ENCODE data around the gene NUMA1. TPM values are rescaled to one million over a fixed set of nuclear protein-coding genes. Genes with fewer than 3 reads are reported as not detected.

Gene NUMA1
- total and polyA plus RNA-seq, 2 experiments from 2014 or later = 33.2 to 104 TPM

DNA sequence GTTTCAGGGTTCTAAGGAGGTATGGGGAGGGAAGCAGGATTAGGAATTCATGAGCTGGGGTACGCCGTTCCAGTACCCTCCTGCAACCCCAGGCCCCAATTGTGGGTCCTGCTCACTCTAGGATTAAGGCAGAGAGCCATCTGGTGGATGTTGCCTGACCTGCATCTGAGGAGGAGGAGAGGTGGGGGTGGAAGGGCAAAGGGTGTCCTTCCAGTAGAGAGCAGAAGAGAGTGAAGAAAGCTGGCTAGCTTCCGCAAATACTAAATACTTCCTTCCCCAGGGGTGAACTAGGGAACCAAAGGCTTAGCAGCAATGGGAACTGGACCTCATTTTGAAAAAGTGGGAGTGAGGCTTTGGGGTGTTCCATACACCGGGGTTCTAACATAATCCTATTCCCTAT, 10.9 kb upstream of the NUMA1 start:
- no peaks in the 10 kb centered on the region; the same call in 1 of the 2 replicates for H3F3A ChIP-seq (replicated peaks; ENCODE audit: low read depth)
- H3K9me3 Mint-ChIP-seq = no peaks in the 10 kb centered on the region; the same call in 2 of the 3 replicates
- no peaks in the 10 kb centered on the region for H3K4me1 ChIP-seq (ENCODE audit: insufficient read depth)
- no peak overlapping the region for H3K4me3 ChIP-seq
- H3K36me3 Mint-ChIP-seq (ENCODE audit: low read depth) = peaks cover 12% of the 10 kb centered on the region; the same call in 2 of the 3 replicates
- H3K36me3 ChIP-seq (ENCODE audit: insufficient read depth) = no peaks in the 10 kb centered on the region; the same call in 1 of the 2 replicates
- peaks cover 3% of the 10 kb centered on the region for H3K27me3 Mint-ChIP-seq (ENCODE audit: insufficient read depth, low read depth, poor library complexity)
- no peaks in the 10 kb centered on the region for H3K27me3 ChIP-seq (ENCODE audit: insufficient read depth)
- no peak overlapping the region for H3K4me2 ChIP-seq
- peak overlapping the region; percentile 33; the same call in 1 of the 2 replicates for H3K27ac ChIP-seq (ENCODE audit: low read depth)
- no peaks in the 10 kb centered on the region for H3K9me2 ChIP-seq (ENCODE audit: insufficient read depth)
- no peaks in the 10 kb centered on the region; the same call in 1 of the 2 replicates for H4K20me1 ChIP-seq (replicated peaks; ENCODE audit: insufficient read depth)
- H2AFZ ChIP-seq = no peak overlapping the region
- H3K4me3 Mint-ChIP-seq = no peak overlapping the region
- H3K4me1 Mint-ChIP-seq = peaks cover 15% of the 10 kb centered on the region
- TF ChIP-seq, protein P1, sequence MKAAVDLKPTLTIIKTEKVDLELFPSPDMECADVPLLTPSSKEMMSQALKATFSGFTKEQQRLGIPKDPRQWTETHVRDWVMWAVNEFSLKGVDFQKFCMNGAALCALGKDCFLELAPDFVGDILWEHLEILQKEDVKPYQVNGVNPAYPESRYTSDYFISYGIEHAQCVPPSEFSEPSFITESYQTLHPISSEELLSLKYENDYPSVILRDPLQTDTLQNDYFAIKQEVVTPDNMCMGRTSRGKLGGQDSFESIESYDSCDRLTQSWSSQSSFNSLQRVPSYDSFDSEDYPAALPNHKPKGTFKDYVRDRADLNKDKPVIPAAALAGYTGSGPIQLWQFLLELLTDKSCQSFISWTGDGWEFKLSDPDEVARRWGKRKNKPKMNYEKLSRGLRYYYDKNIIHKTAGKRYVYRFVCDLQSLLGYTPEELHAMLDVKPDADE (IDR thresholded peaks at IDR 0.05) = no peak
- TF ChIP-seq, protein P2, sequence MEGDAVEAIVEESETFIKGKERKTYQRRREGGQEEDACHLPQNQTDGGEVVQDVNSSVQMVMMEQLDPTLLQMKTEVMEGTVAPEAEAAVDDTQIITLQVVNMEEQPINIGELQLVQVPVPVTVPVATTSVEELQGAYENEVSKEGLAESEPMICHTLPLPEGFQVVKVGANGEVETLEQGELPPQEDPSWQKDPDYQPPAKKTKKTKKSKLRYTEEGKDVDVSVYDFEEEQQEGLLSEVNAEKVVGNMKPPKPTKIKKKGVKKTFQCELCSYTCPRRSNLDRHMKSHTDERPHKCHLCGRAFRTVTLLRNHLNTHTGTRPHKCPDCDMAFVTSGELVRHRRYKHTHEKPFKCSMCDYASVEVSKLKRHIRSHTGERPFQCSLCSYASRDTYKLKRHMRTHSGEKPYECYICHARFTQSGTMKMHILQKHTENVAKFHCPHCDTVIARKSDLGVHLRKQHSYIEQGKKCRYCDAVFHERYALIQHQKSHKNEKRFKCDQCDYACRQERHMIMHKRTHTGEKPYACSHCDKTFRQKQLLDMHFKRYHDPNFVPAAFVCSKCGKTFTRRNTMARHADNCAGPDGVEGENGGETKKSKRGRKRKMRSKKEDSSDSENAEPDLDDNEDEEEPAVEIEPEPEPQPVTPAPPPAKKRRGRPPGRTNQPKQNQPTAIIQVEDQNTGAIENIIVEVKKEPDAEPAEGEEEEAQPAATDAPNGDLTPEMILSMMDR (conservative IDR thresholded peaks at IDR 0.05; ENCODE audit: low read depth in 2 of 2) = peak; percentile 78 to 95
- no peak for TF ChIP-seq JUNB (IDR thresholded peaks at IDR 0.05; ENCODE audit: unreplicated experiment)
- TF ChIP-seq, protein P3, sequence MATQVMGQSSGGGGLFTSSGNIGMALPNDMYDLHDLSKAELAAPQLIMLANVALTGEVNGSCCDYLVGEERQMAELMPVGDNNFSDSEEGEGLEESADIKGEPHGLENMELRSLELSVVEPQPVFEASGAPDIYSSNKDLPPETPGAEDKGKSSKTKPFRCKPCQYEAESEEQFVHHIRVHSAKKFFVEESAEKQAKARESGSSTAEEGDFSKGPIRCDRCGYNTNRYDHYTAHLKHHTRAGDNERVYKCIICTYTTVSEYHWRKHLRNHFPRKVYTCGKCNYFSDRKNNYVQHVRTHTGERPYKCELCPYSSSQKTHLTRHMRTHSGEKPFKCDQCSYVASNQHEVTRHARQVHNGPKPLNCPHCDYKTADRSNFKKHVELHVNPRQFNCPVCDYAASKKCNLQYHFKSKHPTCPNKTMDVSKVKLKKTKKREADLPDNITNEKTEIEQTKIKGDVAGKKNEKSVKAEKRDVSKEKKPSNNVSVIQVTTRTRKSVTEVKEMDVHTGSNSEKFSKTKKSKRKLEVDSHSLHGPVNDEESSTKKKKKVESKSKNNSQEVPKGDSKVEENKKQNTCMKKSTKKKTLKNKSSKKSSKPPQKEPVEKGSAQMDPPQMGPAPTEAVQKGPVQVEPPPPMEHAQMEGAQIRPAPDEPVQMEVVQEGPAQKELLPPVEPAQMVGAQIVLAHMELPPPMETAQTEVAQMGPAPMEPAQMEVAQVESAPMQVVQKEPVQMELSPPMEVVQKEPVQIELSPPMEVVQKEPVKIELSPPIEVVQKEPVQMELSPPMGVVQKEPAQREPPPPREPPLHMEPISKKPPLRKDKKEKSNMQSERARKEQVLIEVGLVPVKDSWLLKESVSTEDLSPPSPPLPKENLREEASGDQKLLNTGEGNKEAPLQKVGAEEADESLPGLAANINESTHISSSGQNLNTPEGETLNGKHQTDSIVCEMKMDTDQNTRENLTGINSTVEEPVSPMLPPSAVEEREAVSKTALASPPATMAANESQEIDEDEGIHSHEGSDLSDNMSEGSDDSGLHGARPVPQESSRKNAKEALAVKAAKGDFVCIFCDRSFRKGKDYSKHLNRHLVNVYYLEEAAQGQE (IDR thresholded peaks at IDR 0.05; ENCODE audit: unreplicated experiment) = no peak
- no peak for TF ChIP-seq ZNF114 (CRISPR knock-in tag; IDR thresholded peaks at IDR 0.05)
- TF ChIP-seq NANOG (IDR thresholded peaks at IDR 0.05; ENCODE audit: borderline replicate concordance) = no peak
- TF ChIP-seq ZNF331 (CRISPR knock-in tag; IDR thresholded peaks at IDR 0.05; ENCODE audit: low read depth) = no peak
- TF ChIP-seq, protein P4, sequence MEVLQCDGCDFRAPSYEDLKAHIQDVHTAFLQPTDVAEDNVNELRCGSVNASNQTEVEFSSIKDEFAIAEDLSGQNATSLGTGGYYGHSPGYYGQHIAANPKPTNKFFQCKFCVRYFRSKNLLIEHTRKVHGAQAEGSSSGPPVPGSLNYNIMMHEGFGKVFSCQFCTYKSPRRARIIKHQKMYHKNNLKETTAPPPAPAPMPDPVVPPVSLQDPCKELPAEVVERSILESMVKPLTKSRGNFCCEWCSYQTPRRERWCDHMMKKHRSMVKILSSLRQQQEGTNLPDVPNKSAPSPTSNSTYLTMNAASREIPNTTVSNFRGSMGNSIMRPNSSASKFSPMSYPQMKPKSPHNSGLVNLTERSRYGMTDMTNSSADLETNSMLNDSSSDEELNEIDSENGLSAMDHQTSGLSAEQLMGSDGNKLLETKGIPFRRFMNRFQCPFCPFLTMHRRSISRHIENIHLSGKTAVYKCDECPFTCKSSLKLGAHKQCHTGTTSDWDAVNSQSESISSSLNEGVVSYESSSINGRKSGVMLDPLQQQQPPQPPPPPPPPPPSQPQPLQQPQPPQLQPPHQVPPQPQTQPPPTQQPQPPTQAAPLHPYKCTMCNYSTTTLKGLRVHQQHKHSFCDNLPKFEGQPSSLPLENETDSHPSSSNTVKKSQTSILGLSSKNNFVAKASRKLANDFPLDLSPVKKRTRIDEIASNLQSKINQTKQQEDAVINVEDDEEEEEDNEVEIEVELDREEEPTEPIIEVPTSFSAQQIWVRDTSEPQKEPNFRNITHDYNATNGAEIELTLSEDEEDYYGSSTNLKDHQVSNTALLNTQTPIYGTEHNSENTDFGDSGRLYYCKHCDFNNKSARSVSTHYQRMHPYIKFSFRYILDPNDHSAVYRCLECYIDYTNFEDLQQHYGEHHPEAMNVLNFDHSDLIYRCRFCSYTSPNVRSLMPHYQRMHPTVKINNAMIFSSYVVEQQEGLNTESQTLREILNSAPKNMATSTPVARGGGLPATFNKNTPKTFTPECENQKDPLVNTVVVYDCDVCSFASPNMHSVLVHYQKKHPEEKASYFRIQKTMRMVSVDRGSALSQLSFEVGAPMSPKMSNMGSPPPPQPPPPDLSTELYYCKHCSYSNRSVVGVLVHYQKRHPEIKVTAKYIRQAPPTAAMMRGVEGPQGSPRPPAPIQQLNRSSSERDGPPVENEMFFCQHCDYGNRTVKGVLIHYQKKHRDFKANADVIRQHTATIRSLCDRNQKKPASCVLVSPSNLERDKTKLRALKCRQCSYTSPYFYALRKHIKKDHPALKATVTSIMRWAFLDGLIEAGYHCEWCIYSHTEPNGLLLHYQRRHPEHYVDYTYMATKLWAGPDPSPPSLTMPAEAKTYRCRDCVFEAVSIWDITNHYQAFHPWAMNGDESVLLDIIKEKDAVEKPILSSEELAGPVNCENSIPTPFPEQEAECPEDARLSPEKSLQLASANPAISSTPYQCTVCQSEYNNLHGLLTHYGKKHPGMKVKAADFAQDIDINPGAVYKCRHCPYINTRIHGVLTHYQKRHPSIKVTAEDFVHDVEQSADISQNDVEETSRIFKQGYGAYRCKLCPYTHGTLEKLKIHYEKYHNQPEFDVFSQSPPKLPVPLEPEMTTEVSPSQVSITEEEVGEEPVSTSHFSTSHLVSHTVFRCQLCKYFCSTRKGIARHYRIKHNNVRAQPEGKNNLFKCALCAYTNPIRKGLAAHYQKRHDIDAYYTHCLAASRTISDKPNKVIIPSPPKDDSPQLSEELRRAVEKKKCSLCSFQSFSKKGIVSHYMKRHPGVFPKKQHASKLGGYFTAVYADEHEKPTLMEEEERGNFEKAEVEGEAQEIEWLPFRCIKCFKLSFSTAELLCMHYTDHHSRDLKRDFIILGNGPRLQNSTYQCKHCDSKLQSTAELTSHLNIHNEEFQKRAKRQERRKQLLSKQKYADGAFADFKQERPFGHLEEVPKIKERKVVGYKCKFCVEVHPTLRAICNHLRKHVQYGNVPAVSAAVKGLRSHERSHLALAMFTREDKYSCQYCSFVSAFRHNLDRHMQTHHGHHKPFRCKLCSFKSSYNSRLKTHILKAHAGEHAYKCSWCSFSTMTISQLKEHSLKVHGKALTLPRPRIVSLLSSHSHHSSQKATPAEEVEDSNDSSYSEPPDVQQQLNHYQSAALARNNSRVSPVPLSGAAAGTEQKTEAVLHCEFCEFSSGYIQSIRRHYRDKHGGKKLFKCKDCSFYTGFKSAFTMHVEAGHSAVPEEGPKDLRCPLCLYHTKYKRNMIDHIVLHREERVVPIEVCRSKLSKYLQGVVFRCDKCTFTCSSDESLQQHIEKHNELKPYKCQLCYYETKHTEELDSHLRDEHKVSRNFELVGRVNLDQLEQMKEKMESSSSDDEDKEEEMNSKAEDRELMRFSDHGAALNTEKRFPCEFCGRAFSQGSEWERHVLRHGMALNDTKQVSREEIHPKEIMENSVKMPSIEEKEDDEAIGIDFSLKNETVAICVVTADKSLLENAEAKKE (CRISPR knock-in tag; IDR thresholded peaks at IDR 0.05) = no peak
- TF ChIP-seq STAT1 (IDR thresholded peaks at IDR 0.05; ENCODE audit: unreplicated experiment) = no peak
- ATAC-seq (peak; percentile 99), DNase-seq (ENCODE audit: low spot score) (peak; percentile 94)
- H3K27ac Mint-ChIP-seq = peak overlapping the region; percentile 82
- no peaks in the 10 kb centered on the region for H3K79me2 ChIP-seq (replicated peaks; ENCODE audit: insufficient read depth)
